Measurements from ENCODE around the gene MCTP1. TPM values are rescaled to one million over a fixed set of nuclear protein-coding genes. Genes with fewer than 3 reads are reported as not detected.

Gene MCTP1
- total and polyA plus RNA-seq, 2 of the 8 experiments (the other 6 are each of a cell fraction or from before 2014, with no cell fraction given) = 0.56 to 3.4 TPM

DNA sequence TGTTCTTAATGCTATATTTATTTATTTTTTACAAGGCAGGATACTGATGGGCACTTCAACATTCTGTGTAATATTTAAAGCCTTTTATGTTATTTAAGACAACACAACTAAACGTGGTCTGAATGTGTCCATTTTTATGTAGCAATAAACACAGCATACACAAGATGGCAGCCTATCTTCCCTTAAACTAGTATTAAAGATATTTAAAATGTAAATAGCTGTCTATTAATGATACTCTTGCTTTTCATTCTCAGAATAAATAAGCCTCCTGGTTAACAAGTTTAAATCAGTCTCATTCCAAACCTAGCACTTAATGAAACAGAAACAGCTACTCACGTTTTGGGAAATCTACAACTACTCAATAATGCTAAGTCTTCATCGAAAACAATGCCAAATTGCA is 315.7 kb downstream of the MCTP1 start:
- H2AK5ac ChIP-seq (ENCODE audit: low read depth, low read length) = no peak overlapping the region
- TF ChIP-seq RAD21 (IDR thresholded peaks at IDR 0.05 in 1 of 2, conservative IDR thresholded peaks at IDR 0.05 in 1 of 2; ENCODE audit: low read depth in 2 of 2, low read length in 2 of 2) (peak in 1 of 2 experiments; percentile 46; a peak in 3 of 4 replicates), NANOG (IDR thresholded peaks at IDR 0.05; ENCODE audit: insufficient read depth, low read depth, low read length, poor library complexity, severe bottlenecking) (no peak), ZNF274 (IDR thresholded peaks at IDR 0.05; ENCODE audit: borderline replicate concordance, extremely low read depth, low read length) (no peak), SAP30 (IDR thresholded peaks at IDR 0.05; ENCODE audit: insufficient read depth, insufficient replicate concordance, low read length) (no peak), RXRA (IDR thresholded peaks at IDR 0.05; ENCODE audit: insufficient read depth, low read depth, low read length) (no peak), SIX5 (IDR thresholded peaks at IDR 0.05; ENCODE audit: low read depth, low read length) (no peak)
- TF ChIP-seq, protein P1, sequence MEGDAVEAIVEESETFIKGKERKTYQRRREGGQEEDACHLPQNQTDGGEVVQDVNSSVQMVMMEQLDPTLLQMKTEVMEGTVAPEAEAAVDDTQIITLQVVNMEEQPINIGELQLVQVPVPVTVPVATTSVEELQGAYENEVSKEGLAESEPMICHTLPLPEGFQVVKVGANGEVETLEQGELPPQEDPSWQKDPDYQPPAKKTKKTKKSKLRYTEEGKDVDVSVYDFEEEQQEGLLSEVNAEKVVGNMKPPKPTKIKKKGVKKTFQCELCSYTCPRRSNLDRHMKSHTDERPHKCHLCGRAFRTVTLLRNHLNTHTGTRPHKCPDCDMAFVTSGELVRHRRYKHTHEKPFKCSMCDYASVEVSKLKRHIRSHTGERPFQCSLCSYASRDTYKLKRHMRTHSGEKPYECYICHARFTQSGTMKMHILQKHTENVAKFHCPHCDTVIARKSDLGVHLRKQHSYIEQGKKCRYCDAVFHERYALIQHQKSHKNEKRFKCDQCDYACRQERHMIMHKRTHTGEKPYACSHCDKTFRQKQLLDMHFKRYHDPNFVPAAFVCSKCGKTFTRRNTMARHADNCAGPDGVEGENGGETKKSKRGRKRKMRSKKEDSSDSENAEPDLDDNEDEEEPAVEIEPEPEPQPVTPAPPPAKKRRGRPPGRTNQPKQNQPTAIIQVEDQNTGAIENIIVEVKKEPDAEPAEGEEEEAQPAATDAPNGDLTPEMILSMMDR (IDR thresholded peaks at IDR 0.05; ENCODE audit: control extremely low read depth in 1 of 3, insufficient read depth in 1 of 3, low read depth in 1 of 3, low read length in 3 of 3) = peak in 1 of 3 experiments; percentile 21; a peak in 2 of 4 replicates
- H2BK5ac ChIP-seq (ENCODE audit: low read depth, low read length) = no peak overlapping the region
- ChIA-PET CTCF (ENCODE audit: partially characterized antibody) (interaction anchor here (0.6 to 3.8 kb wide), 26 partner anchors 10 to 878 kb away, joined by 3 to 29 read pairs (median 4); no protein-coding TSS in a partner anchor), POLR2A (ENCODE audit: partially characterized antibody) (no interaction called here)
- FAIRE-seq (no peak), DNase-seq (ENCODE audit: low read depth in 1 of 2, low spot score in 2 of 2) (no peak)
- no peaks in the 10 kb centered on the region for H3K79me2 ChIP-seq (ENCODE audit: control insufficient read depth in 1 of 2, insufficient read depth in 2 of 2, low read length in 2 of 2)
- no peak overlapping the region for H4K91ac ChIP-seq (replicated peaks; ENCODE audit: insufficient read length, low read length)
- no peaks in the 10 kb centered on the region for H4K20me1 ChIP-seq (replicated peaks in 1 of 2; ENCODE audit: control insufficient read depth in 1 of 2, insufficient read depth in 2 of 2, low read length in 2 of 2)
- H3K27ac ChIP-seq (ENCODE audit: low read depth, low read length) = no peak overlapping the region
- no peaks in the 10 kb centered on the region for H3K27me3 ChIP-seq (replicated peaks in 1 of 4; ENCODE audit: control insufficient read depth in 3 of 4, extremely low read depth in 1 of 4, insufficient read depth in 3 of 4, low read length in 3 of 4)
- H3K79me1 ChIP-seq (ENCODE audit: low read depth, low read length) = no peaks in the 10 kb centered on the region
- no peak overlapping the region for H3K23ac ChIP-seq (ENCODE audit: insufficient read length)
- H3K36me3 ChIP-seq (ENCODE audit: control insufficient read depth in 2 of 4, insufficient read depth in 4 of 4, low read length in 3 of 4) = no peaks in the 10 kb centered on the region
- no peak overlapping the region for H3K4ac ChIP-seq (replicated peaks; ENCODE audit: insufficient read length, low read depth, low read length)
- H2AFZ ChIP-seq (ENCODE audit: low read length) = no peak overlapping the region
- no peak overlapping the region for H3K4me3 ChIP-seq (ENCODE audit: extremely low read depth in 1 of 4, insufficient read depth in 2 of 4, low read depth in 3 of 4, low read length in 4 of 4)
- H3K14ac ChIP-seq (ENCODE audit: insufficient read length) = no peak overlapping the region
- H3K9me3 ChIP-seq (ENCODE audit: insufficient read depth in 2 of 2, low read depth in 1 of 2, low read length in 1 of 2) = no peaks in the 10 kb centered on the region
- 32% methylated on average over 3 of the region's 3 CpGs; no CpG with 5 or more reads in 1 of the 2 experiments for WGBS, 2 experiments (ENCODE audit: extremely low coverage in 1 of 2, insufficient coverage in 1 of 2, insufficient read length in 1 of 2, insufficient replicate concordance in 2 of 2, low coverage in 1 of 2, low lambda C conversion rate in 2 of 2, missing lambda C conversion rate in 1 of 2)
- H2BK120ac ChIP-seq (replicated peaks; ENCODE audit: low read depth, low read length) = no peak overlapping the region
- H3K4me2 ChIP-seq (ENCODE audit: insufficient read depth in 1 of 2, low read depth in 2 of 2, low read length in 2 of 2) = no peak overlapping the region
- H3K9ac ChIP-seq (replicated peaks in 1 of 4; ENCODE audit: extremely low read depth in 1 of 4, low read depth in 3 of 4, low read length in 3 of 4) = no peak overlapping the region
- H3K56ac ChIP-seq (replicated peaks; ENCODE audit: insufficient read length, low read depth, low read length) = no peak overlapping the region
- H4K5ac ChIP-seq (ENCODE audit: insufficient read length, low read depth, low read length) = no peak overlapping the region
- no peak overlapping the region for H2BK20ac ChIP-seq (ENCODE audit: low read length)
- H2BK12ac ChIP-seq (ENCODE audit: low read depth, low read length) = no peak overlapping the region
- H2BK15ac ChIP-seq (ENCODE audit: low read length) = no peak overlapping the region
- no peak overlapping the region for H4K8ac ChIP-seq (ENCODE audit: extremely low read depth, insufficient read depth, low read length)
- H3K18ac ChIP-seq (ENCODE audit: extremely low read depth, low read length) = no peak overlapping the region
- H3K4me1 ChIP-seq (replicated peaks in 1 of 4; ENCODE audit: control insufficient read depth in 3 of 4, insufficient read depth in 4 of 4, low read length in 3 of 4) = no peaks in the 10 kb centered on the region
- no peaks in the 10 kb centered on the region for H3K23me2 ChIP-seq (ENCODE audit: low read depth, low read length)

Data from H1 (cell line).